ENCODE data around the gene FOXP1.

DNA sequence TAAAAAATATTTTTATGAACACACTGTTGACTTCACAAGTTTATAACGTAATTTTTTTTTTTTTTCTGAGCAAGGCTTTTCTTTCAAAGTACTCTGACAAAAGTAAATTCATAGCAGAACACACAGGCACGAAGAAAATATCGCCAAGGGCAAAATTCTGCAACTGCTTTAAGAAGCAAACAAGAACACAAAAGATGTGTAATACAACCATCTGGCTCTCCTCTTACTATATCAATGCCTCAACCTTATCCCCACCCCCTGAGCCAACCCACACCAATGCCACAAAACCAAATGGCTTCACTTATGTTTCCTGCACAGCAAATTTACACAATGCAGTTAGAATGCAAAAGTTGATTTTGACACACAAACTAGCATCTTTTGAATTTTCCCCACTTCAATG, 274.2 kb downstream of the FOXP1 start:
- TF ChIP-seq, protein P1, sequence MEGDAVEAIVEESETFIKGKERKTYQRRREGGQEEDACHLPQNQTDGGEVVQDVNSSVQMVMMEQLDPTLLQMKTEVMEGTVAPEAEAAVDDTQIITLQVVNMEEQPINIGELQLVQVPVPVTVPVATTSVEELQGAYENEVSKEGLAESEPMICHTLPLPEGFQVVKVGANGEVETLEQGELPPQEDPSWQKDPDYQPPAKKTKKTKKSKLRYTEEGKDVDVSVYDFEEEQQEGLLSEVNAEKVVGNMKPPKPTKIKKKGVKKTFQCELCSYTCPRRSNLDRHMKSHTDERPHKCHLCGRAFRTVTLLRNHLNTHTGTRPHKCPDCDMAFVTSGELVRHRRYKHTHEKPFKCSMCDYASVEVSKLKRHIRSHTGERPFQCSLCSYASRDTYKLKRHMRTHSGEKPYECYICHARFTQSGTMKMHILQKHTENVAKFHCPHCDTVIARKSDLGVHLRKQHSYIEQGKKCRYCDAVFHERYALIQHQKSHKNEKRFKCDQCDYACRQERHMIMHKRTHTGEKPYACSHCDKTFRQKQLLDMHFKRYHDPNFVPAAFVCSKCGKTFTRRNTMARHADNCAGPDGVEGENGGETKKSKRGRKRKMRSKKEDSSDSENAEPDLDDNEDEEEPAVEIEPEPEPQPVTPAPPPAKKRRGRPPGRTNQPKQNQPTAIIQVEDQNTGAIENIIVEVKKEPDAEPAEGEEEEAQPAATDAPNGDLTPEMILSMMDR (IDR thresholded peaks at IDR 0.05; ENCODE audit: poor library complexity), result no peak
- TF ChIP-seq EZH2 (IDR thresholded peaks at IDR 0.05; ENCODE audit: borderline replicate concordance), result no peak
- TF ChIP-seq EZH2phosphoT487 (IDR thresholded peaks at IDR 0.05; ENCODE audit: low read depth, severe bottlenecking, unreplicated experiment), result no peak
